SU-DHL-6 (cell line): ENCODE data around the gene OPN1SW.

Experiments
- H2AFZ ChIP-seq: fragments of 200-600 bp; sonication (generic); 2 replicates; pipeline ENCODE4 v1.6.1; 2014; ENCODE audit warnings: low read depth, mild to moderate bottlenecking, moderate library complexity, mixed read lengths, antibody characterized with exemption, low read length; ENCODE audit not compliant: severe bottlenecking
- H3F3A ChIP-seq: fragments of 200-600 bp; shearing (Covaris generic); 2 replicates; pipeline ENCODE4 v1.6.0; 2016; ENCODE audit warnings: antibody characterized with exemption, mild to moderate bottlenecking; ENCODE audit not compliant: insufficient read depth
- H3K27ac ChIP-seq: fragments of 200-600 bp; sonication (generic); 2 replicates; pipeline ENCODE4 v1.5.1; 2016; ENCODE audit warnings: low read depth, mild to moderate bottlenecking, low read length, moderate library complexity, mixed read lengths
- H3K27me3 ChIP-seq: fragments of 200-600 bp; sonication (generic), shearing (Covaris generic); 2 replicates; pipeline ENCODE4 v1.6.0; 2014; ENCODE audit warnings: mild to moderate bottlenecking, low read length
- H3K36me3 ChIP-seq: fragments of 200-600 bp; sonication (generic); 2 replicates; pipeline ENCODE4 v1.6.1; 2014; ENCODE audit warnings: mild to moderate bottlenecking, low read length, mixed read lengths
- H3K4me2 ChIP-seq: fragments of 300-600, 200-600 bp; shearing (Covaris generic), sonication (generic); 2 replicates; pipeline ENCODE4 v1.6.0; 2014; ENCODE audit warnings: low read length, low read depth, mild to moderate bottlenecking; ENCODE audit not compliant: poor library complexity, severe bottlenecking
- H3K4me3 ChIP-seq: fragments of 200-600 bp; sonication (generic); 2 replicates; pipeline ENCODE4 v1.5.1; 2014; ENCODE audit warnings: antibody characterized with exemption, low read length, mild to moderate bottlenecking, mixed read lengths; ENCODE audit not compliant: insufficient read depth, poor library complexity, severe bottlenecking
- H3K79me2 ChIP-seq: fragments of 200-600 bp; sonication (generic); 2 replicates; pipeline ENCODE4 v1.6.1; 2014; ENCODE audit warnings: mild to moderate bottlenecking, low read length, moderate library complexity; ENCODE audit not compliant: insufficient read depth
- H3K9ac ChIP-seq: fragments of 200-600 bp; sonication (generic); 2 replicates; pipeline ENCODE4 v1.7.0; 2014; ENCODE audit warnings: mild to moderate bottlenecking, low read length
- H3K9me2 ChIP-seq: fragments of 200-600 bp; sonication (generic); replicated peaks from 2 replicates; pipeline ENCODE4 v1.6.1; 2014; ENCODE audit warnings: low read length; ENCODE audit not compliant: insufficient read depth
- H3K9me3 ChIP-seq: fragments of 200-600 bp; sonication (generic); 2 replicates; pipeline ENCODE4 v1.6.1; 2014; ENCODE audit warnings: low read length, mixed read lengths; ENCODE audit not compliant: insufficient read depth
- H4K20me1 ChIP-seq: fragments of 200-600 bp; sonication (generic); 2 replicates; pipeline ENCODE4 v1.6.1; 2014; ENCODE audit warnings: low read depth, mild to moderate bottlenecking, antibody characterized with exemption, low read length, moderate library complexity, mixed read lengths
- CTCF ChIP-seq: fragments of 200-600 bp; sonication (generic); IDR thresholded peaks from one replicate; pipeline ENCODE4 v1.5.1; 2017; ENCODE audit warnings: antibody characterized with exemption, mild to moderate bottlenecking, low read length, moderate library complexity; ENCODE audit not compliant: insufficient read depth, poor library complexity, severe bottlenecking
- EZH2phosphoT487 ChIP-seq: fragments of 200-600 bp; sonication (generic), shearing (Covaris generic); conservative IDR thresholded peaks from 2 replicates; pipeline ENCODE4 v1.6.1; 2018; ENCODE audit warnings: mild to moderate bottlenecking, antibody characterized with exemption, low read length, moderate library complexity, mixed read lengths

Gene OPN1SW

GRCh38 chr7:128773604-128774003 is 2.0 kb downstream of the OPN1SW start:
- Histone ChIP-seq H3K4me3 (no peak overlapping the region), H2AFZ (no peak overlapping the region), H3K79me2 (no peaks in the 10 kb centered on the region), H3K36me3 (peaks cover 19% of the 10 kb centered on the region), H3K9me2 (no peaks in the 10 kb centered on the region), H3K4me2 (no peak overlapping the region), H3K9ac (no peak overlapping the region), H3K27ac (no peak overlapping the region), H3K9me3 (no peaks in the 10 kb centered on the region), H4K20me1 (no peaks in the 10 kb centered on the region), H3K27me3 (no peaks in the 10 kb centered on the region), H3F3A (no peaks in the 10 kb centered on the region)
- TF ChIP-seq CTCF (no peak), EZH2phosphoT487 (no peak)

GRCh38 chr7:128770233-128770632 is 5.4 kb downstream of the OPN1SW start:
- Histone ChIP-seq H3K9me2 (no peaks in the 10 kb centered on the region), H3K4me2 (no peak overlapping the region), H4K20me1 (no peaks in the 10 kb centered on the region), H3K4me3 (no peak overlapping the region), H3F3A (no peaks in the 10 kb centered on the region), H3K27me3 (no peaks in the 10 kb centered on the region), H2AFZ (no peak overlapping the region), H3K27ac (no peak overlapping the region), H3K36me3 (peaks cover 21% of the 10 kb centered on the region), H3K79me2 (no peaks in the 10 kb centered on the region), H3K9me3 (no peaks in the 10 kb centered on the region), H3K9ac (no peak overlapping the region)
- TF ChIP-seq EZH2phosphoT487 (no peak), CTCF (no peak)

GRCh38 chr7:128767475-128768110 is 8.0 kb downstream of the OPN1SW start:
- Histone ChIP-seq H3K9ac (no peak overlapping the region), H3K4me3 (no peak overlapping the region), H2AFZ (no peak overlapping the region), H3K4me2 (no peak overlapping the region), H3K27ac (no peak overlapping the region), H3K79me2 (no peaks in the 10 kb centered on the region), H3K27me3 (no peaks in the 10 kb centered on the region), H3K36me3 (peaks cover 21% of the 10 kb centered on the region), H3K9me3 (no peaks in the 10 kb centered on the region), H4K20me1 (no peaks in the 10 kb centered on the region), H3K9me2 (no peaks in the 10 kb centered on the region), H3F3A (no peaks in the 10 kb centered on the region)
- TF ChIP-seq CTCF (no peak), EZH2phosphoT487 (no peak)
